Breast epithelium (tissue), 4 donors: ENCODE data around the gene GNB2. TPM values are rescaled to one million over a fixed set of nuclear protein-coding genes. Genes with fewer than 3 reads are reported as not detected.
"Not testable (repeated sequence)": the region's sequence is repeated elsewhere in the genome, so short reads cannot be mapped to it uniquely, and the experiment has no call there.

Experiments used
- DNase-seq, 2 donors: peaks; one replicate each; pipeline ENCODE4 v3.0.0-alpha.2; 2019; ENCODE audit warnings: low spot score in 2 of 2
- H3K27ac ChIP-seq, 2 donors: fragments of 200-600 bp; sonication (generic) in 1 of 2; one replicate each; pipeline ENCODE4 v1.5.1; 2016 to 2019; ENCODE audit warnings: mild to moderate bottlenecking in 1 of 2
- H3K27me3 ChIP-seq, 2 donors: fragments of 200-600 bp; sonication (generic) in 1 of 2; one replicate each; pipeline versions ENCODE4 v1.5.1 to v1.6.0; 2017 to 2019; ENCODE audit warnings: control low read depth in 1 of 2, mild to moderate bottlenecking in 1 of 2
- H3K36me3 ChIP-seq: fragments of 200-600 bp; one replicate; pipeline ENCODE4 v1.5.1; 2019
- H3K4me1 ChIP-seq, 2 donors: fragments of 200-600 bp; sonication (generic); one replicate each; pipeline ENCODE4 v1.5.1; 2016 to 2019; ENCODE audit warnings: control low read depth in 1 of 2
- H3K4me3 ChIP-seq, 3 donors: fragments of 200-600 bp; sonication (generic); 1 replicate in 2 of 3; 2 replicates in 1 of 3; pipeline ENCODE4 v1.5.1; 2016 to 2019; ENCODE audit warnings: mild to moderate bottlenecking in 3 of 3, moderate library complexity in 2 of 3
- H3K9me3 ChIP-seq, 2 donors: fragments of 200-600 bp; sonication (generic) in 1 of 2; one replicate each; pipeline ENCODE4 v1.5.1; 2016 to 2019; ENCODE audit warnings: control low read depth in 1 of 2
- POLR2A ChIP-seq: fragments of 450-650 bp; IDR thresholded peaks from one replicate; pipeline ENCODE4 v1.6.1; 2016; ENCODE audit warnings: antibody characterized with exemption, mild to moderate bottlenecking, moderate library complexity
- POLR2AphosphoS5 ChIP-seq, 3 donors: sonication (generic); formaldehyde crosslinking; IDR thresholded peaks; one replicate each; pipeline ENCODE4 v1.6.1; 2017; ENCODE audit warnings: antibody characterized with exemption in 3 of 3
- intact Hi-C: fragments of 100-400 bp; cut with DNase I; formaldehyde crosslinking; loops from one replicate; pipeline ENCODE4 v1.15.1; 2023; ENCODE audit warnings: low total_unique reads
- total RNA-seq, 3 donors: library from RNA; depleted of rRNA; stranded (reverse); fragments of >200 nt; gene quantifications; one replicate each; pipeline ENCODE4 v1.1.0, GENCODE V29; 2016
- TF ChIP-seq, protein P1 (sequence below), 3 donors: fragments of 450-650 bp; IDR thresholded peaks; one replicate each; pipeline ENCODE4 v1.5.1; 2016 to 2017; ENCODE audit warnings: antibody characterized with exemption in 3 of 3, mild to moderate bottlenecking in 3 of 3, moderate library complexity in 3 of 3

Gene GNB2
- total RNA-seq, 3 donors from 2014 or later: 113 to 197 (median 173) TPM

DNA sequence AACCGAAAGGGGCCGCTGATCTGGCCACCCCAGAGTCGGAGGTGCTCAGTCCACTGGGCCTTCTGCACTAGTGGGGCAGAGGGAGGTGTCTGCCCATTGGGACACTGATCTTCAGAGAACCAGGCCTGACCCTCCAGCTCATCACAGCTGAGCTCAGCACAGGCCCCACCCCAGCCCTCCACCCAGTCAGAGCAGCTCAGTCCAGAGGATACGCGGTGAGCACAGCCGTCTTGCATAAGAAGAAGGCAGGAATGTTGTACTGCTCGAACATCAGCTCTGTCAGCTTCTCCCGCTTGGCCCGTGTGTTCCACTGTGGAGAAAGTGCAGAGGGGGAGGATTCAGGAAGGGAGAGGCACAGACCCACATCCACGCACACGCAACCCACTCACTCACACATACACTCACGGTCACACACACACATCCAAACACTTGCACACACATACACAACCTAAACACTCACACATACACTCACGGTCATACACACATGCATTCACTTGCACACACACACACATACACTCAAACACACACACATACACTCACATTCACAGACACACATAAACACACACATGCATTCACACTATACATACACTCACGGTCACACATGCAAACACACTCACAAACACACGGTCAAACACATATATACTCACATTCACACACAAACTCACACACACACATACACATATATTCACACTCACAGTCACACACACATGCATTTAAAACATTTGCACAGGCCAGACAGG, 23.5 kb upstream of the GNB2 start:
- intact Hi-C loops: no loop called here
- no peak for DNase-seq
- H3K4me1 ChIP-seq: no peaks in the 10 kb centered on the region
- TF ChIP-seq, protein P1, sequence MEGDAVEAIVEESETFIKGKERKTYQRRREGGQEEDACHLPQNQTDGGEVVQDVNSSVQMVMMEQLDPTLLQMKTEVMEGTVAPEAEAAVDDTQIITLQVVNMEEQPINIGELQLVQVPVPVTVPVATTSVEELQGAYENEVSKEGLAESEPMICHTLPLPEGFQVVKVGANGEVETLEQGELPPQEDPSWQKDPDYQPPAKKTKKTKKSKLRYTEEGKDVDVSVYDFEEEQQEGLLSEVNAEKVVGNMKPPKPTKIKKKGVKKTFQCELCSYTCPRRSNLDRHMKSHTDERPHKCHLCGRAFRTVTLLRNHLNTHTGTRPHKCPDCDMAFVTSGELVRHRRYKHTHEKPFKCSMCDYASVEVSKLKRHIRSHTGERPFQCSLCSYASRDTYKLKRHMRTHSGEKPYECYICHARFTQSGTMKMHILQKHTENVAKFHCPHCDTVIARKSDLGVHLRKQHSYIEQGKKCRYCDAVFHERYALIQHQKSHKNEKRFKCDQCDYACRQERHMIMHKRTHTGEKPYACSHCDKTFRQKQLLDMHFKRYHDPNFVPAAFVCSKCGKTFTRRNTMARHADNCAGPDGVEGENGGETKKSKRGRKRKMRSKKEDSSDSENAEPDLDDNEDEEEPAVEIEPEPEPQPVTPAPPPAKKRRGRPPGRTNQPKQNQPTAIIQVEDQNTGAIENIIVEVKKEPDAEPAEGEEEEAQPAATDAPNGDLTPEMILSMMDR (IDR thresholded peaks at IDR 0.05): no peak
- no peak for TF ChIP-seq POLR2AphosphoS5 (IDR thresholded peaks at IDR 0.05)
- no peak for TF ChIP-seq POLR2A
- H3K4me3 ChIP-seq: no peak overlapping the region
- H3K27me3 ChIP-seq: peaks cover 3 to 19% of the 10 kb centered on the region in 2 donors
- no peak overlapping the region for H3K27ac ChIP-seq
- H3K9me3 ChIP-seq: no peaks in the 10 kb centered on the region
- H3K36me3 ChIP-seq: no peaks in the 10 kb centered on the region

DNA sequence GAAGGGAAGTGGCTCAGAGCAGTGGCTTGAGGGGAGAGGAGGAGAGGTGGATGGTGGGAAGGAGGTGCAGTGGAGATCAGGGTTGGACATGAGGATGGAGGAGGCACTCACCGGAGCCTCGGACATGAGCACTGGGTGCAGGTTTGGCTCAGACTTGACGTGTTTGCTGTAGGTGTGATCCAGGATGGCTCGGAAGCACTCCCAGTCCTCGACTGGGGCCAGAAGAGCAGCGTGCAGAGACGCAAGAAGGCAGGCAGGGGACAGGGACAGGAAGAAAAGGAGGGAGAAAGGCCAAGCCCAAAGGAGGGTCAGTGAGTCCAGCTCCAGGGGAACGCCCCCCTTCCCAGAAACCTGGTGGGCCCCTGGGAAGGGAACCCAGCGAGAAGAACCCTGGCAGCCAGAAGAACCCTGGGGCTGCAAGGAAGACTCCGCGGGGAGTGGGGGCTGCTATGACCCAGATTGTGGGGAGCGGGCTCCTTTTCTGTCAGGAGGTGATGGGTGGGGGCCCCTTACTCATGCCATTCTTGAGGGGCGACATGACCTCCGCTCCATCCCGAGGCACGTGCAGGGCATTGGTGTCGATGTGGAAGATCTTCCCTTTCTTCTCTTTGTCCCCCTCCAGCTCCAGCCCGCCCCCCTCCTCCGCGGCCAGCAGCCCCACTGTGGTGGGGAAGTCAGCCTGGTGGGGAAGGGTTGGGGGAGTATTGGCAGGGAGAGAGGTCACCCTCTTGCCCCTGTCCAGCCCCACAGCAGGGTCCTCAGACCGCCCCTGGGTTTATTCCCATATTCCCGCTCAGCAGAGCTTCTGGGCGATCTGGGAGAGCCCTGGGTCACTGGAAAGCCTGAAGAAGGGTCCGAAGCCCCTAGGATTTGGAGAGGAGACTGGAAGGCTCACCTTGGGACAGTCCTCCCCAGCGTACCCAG, 18.4 kb upstream of the GNB2 start:
- H3K4me1 ChIP-seq: no peaks in the 10 kb centered on the region
- no peak overlapping the region for H3K27ac ChIP-seq
- intact Hi-C loops: no loop called here
- H3K9me3 ChIP-seq: no peaks in the 10 kb centered on the region
- peaks cover 12 to 43% of the 10 kb centered on the region in 2 donors for H3K27me3 ChIP-seq
- DNase-seq: no peak
- H3K36me3 ChIP-seq: no peaks in the 10 kb centered on the region
- TF ChIP-seq POLR2A (no peak), POLR2AphosphoS5 (IDR thresholded peaks at IDR 0.05) (no peak)
- TF ChIP-seq, protein P1 (IDR thresholded peaks at IDR 0.05): no peak
- H3K4me3 ChIP-seq: no peak overlapping the region

DNA sequence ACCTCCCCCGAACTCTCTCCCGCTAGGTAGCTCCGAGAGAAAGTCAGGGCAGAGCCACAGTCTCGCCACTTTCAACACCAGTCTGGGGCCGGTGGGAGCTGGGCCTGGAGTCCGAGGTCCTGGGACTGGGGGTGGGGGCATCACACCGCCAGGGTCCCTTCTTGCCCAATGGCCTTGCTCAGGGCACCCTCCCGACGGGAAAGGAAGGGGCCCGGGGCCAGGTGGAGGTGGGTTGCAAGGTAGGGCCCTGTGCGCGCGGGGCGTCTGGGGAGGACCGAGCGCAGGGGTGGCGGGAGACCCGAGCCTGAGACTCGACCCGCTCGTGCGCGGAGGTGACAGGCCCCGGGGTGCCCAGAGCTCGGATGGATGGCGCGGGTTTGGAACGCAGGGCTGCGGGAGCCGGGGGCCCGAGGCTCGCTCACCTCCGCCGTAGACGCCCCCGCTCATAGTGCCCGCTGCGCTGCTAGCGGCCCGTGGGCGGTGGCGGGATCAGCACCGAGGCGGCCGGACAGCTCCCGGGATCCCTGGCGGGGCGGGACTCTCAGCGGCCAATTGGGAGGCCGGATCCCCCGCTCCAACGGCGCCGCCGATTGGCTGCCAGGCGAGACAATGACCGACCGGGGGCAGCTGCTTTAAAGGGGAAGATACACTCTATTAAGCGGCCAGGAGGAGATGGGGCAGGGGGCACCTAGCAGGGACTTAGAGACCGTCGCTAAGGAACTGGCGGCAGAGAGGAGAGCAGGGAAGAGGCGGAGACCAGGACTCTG, 17.4 kb upstream of the GNB2 start, which contains the start of gene ACTL6B:
TSS of gene ACTL6B (minus strand) at position 541 of the 767 bp plus-strand sequence. CDS start at position 447, 94 bp downstream.
- no peaks in the 10 kb centered on the region for H3K9me3 ChIP-seq
- H3K36me3 ChIP-seq: no peaks in the 10 kb centered on the region
- no peak for DNase-seq
- intact Hi-C loops: no loop called here
- no peaks in the 10 kb centered on the region for H3K4me1 ChIP-seq
- no peak within 1 kb of the TSS for H3K4me3 ChIP-seq
- no peak within 1 kb of the TSS for H3K27ac ChIP-seq
- H3K27me3 ChIP-seq: peaks cover 12 to 43% of the 10 kb centered on the region in 2 donors
- TF ChIP-seq, protein P1 (IDR thresholded peaks at IDR 0.05): no peak
- TF ChIP-seq POLR2AphosphoS5 (IDR thresholded peaks at IDR 0.05) (no peak), POLR2A (no peak)

DNA sequence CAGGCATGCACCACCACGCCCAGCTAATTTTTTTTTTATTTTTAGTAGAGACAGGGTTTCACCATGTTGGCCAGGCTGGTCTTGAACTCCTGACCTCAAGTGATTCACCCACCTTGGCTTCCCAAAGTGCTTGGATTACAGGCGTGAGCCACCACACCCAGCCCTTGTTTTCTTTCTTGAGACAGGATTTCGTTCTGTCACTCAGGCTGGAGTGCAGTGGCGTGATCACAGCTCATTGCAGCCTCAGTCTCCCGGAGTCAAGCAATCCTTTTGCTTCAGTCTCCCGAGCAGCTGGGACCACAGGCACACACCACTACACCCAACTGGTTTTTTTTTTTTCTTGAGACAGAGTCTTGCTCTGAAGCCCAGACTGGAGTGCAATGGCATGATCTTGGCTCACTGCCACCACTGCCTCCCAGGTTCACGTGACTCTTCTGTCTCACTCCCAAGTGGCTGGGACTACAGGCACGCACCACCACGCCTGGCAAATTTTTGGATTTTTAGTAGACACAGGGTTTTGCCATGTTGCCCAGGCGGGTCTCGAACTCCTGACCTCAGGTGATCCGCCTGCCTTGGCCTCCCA, 11.3 kb upstream of the GNB2 start:
- H3K36me3 ChIP-seq, H3K9me3 ChIP-seq, DNase-seq, H3K27ac ChIP-seq, intact Hi-C loops, H3K4me3 ChIP-seq, H3K4me1 ChIP-seq: not testable (repeated sequence)
- peaks cover 0 to 15% of the 10 kb centered on the region in 2 donors for H3K27me3 ChIP-seq

DNA sequence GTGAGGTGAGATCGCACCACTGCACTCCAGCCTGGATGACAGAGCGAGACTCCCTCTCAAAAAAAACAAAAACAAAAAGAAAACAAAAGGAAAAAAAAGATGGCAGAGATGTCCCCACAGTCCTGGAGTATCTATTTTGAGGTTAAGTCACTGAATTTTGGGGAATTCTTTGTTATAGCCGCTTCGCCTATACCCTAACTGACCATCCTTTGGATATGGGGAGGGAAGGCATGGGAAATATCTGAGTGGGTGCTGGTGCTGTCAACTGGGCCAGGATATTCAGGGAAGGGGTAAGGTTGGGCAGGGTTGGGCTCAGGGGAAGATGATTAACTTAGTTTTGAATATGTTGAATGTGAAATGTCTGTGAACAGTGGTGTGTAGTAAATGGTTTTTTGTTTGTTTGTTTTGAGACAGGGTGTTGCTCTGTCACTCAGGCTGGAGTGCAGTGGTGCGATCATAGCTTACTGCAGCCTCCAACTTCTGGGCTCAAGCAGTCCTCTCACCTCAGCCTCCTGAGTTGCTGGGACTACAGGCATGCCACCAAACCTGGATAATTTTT, 8.3 kb upstream of the GNB2 start:
- Histone ChIP-seq H3K27me3 (no peaks in the 10 kb centered on the region), H3K36me3 (no peaks in the 10 kb centered on the region), H3K9me3 (no peaks in the 10 kb centered on the region), H3K4me1 (no peaks in the 10 kb centered on the region), H3K27ac (no peak overlapping the region), H3K4me3 (no peak overlapping the region)
- TF ChIP-seq POLR2AphosphoS5 (IDR thresholded peaks at IDR 0.05) (no peak), POLR2A (no peak)
- TF ChIP-seq, protein P1 (IDR thresholded peaks at IDR 0.05): no peak
- no peak for DNase-seq
- intact Hi-C loops: no loop called here
